Esophagus muscularis mucosa (tissue), 4 donors: Measurements from ENCODE around the gene PIP5K1B. TPM values are rescaled to one million over a fixed set of nuclear protein-coding genes. Genes with fewer than 3 reads are reported as not detected.

ENCODE experiments used
- DNase-seq: peaks from one replicate; pipeline ENCODE4 v3.0.0-alpha.2; 2017; ENCODE audit errors: extremely low spot score
- H3K27ac ChIP-seq, 4 donors: fragments of 200-600 bp; sonication (generic); replicated peaks in 1 of 4; 1 replicate in 3 of 4; 2 replicates in 1 of 4; pipeline ENCODE4 v1.5.1; 2016 to 2019; ENCODE audit warnings: mild to moderate bottlenecking in 1 of 4
- H3K27me3 ChIP-seq, 4 donors: fragments of 200-600 bp; sonication (generic); one replicate each; pipeline versions ENCODE4 v1.5.1 to v1.6.0; 2016 to 2019
- H3K36me3 ChIP-seq, 4 donors: fragments of 200-600 bp; sonication (generic); one replicate each; pipeline ENCODE4 v1.5.1; 2016 to 2019
- H3K4me1 ChIP-seq, 4 donors: fragments of 200-600 bp; sonication (generic); one replicate each; pipeline ENCODE4 v1.5.1; 2016 to 2019
- H3K4me3 ChIP-seq, 4 donors: fragments of 200-600 bp; sonication (generic); 1 replicate in 2 of 4; 2 replicates in 2 of 4; pipeline ENCODE4 v1.5.1; 2016 to 2019; ENCODE audit warnings: mild to moderate bottlenecking in 4 of 4, moderate library complexity in 1 of 4
- H3K9me3 ChIP-seq, 4 donors: fragments of 200-600 bp; sonication (generic); 1 replicate in 3 of 4; 2 replicates in 1 of 4; pipeline ENCODE4 v1.5.1; 2016 to 2019
- CTCF ChIP-seq, 3 experiments: fragments of 200-600 bp in 2 of 3; fragments of 450-650 bp in 1 of 3; sonication (generic) in 2 of 3; IDR thresholded peaks; one replicate each; pipeline ENCODE4 v1.5.1; 2017 to 2019; ENCODE audit warnings: antibody characterized with exemption in 3 of 3, mild to moderate bottlenecking in 2 of 3, moderate library complexity in 1 of 3
- EP300 ChIP-seq: sonication (generic); formaldehyde crosslinking; IDR thresholded peaks from one replicate; pipeline ENCODE4 v1.6.1; 2017; ENCODE audit warnings: antibody characterized with exemption
- POLR2A ChIP-seq: fragments of 450-650 bp; IDR thresholded peaks from one replicate; pipeline ENCODE4 v1.6.1; 2017; ENCODE audit warnings: antibody characterized with exemption, moderate library complexity, mild to moderate bottlenecking, low read depth
- POLR2AphosphoS5 ChIP-seq, 2 donors: sonication (generic); formaldehyde crosslinking; IDR thresholded peaks; one replicate each; pipeline ENCODE4 v1.6.1; 2017; ENCODE audit warnings: antibody characterized with exemption in 2 of 2
- WGBS: methylation state at CpG from one replicate; pipeline ENCODE4 v1.1.5; 2018; 5-methylcytosine and 5-hydroxymethylcytosine counted together
- intact Hi-C: fragments of 100-400 bp; cut with DNase I; formaldehyde crosslinking; loops from one replicate; pipeline ENCODE4 v1.15.1; 2023
- small RNA-seq, 3 donors: library from RNA; depleted of rRNA; stranded (forward); fragments of <200 nt; gene quantifications; one replicate each; pipeline ENCODE3, GENCODE V24; 2016
- total RNA-seq, 4 donors: library from RNA; depleted of rRNA; stranded (reverse); fragments of >200 nt; gene quantifications; one replicate each; pipeline versions ENCODE4 v1.1.0 to v1.2.1, GENCODE V29; 2016

Gene PIP5K1B
- total RNA-seq, 4 donors from 2014 or later: 0.42 to 1.7 (median 1.2) TPM

GRCh38 chr9:69058101-69058500 is 353.1 kb downstream of the PIP5K1B start:
- Histone ChIP-seq H3K27me3 (no peaks in the 10 kb centered on the region), H3K4me3 (no peak overlapping the region), H3K36me3 (peaks cover 0 to 25% (median 5%) of the 10 kb centered on the region in 4 donors), H3K9me3 (no peaks in the 10 kb centered on the region), H3K27ac (no peak overlapping the region), H3K4me1 (peaks cover 0 to 21% (median 16%) of the 10 kb centered on the region in 4 donors)
- intact Hi-C loops: loop anchor here (10.0 kb wide), 1 partner anchor 67 kb away; no protein-coding TSS in a partner anchor
- TF ChIP-seq EP300: no peak
- TF ChIP-seq CTCF (IDR thresholded peaks at IDR 0.05): no peak
- no peak for TF ChIP-seq POLR2A
- no peak for TF ChIP-seq POLR2AphosphoS5 (IDR thresholded peaks at IDR 0.05)
- DNase-seq: no peak
- WGBS: 100% methylated on average over 2 of the region's 2 CpGs

Small RNA genes within 50 kb of the gene (small RNA-seq; reads per million reads assigned to genes)
- gene RNU6-820P: 0 reads per million in 3 donors

Other genes starting within 250 kb of the PIP5K1B start
- under 1 TPM in 1 of 4 donors, not detected in 3; 0.34 TPM for gene TMEM252, start 164.4 kb upstream of the PIP5K1B start, total RNA-seq